ENCODE results near the gene XPOT. TPM values are rescaled to one million over a fixed set of nuclear protein-coding genes. Genes with fewer than 3 reads are reported as not detected.

Gene XPOT
- total and polyA plus RNA-seq, 4 donors = 21.1 to 65.7 (median 36.6) TPM

DNA sequence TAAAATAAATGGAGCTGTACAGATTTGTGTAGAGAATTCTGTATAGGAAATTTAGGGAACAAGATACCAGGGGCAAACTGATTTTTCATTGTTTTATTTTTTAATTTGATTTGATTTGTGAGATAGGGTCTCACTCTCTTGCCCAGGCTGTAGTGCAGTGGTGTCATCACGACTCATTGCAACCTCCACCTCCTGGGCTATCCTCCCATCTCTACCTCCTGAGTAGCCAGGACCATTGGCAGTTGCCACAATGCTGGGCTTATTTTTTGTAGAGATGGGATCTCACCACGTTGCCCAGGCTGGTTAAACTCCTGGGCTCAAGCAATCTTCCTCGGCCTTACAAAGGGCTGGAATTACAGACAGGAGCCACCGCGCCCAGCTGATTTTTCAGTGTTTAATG is 29.7 kb downstream of the XPOT start:
- DNase-seq (no peak), ATAC-seq (ENCODE audit: insufficient read depth, low FRiP score) (no peak)
- no peak overlapping the region for H3K9ac ChIP-seq (ENCODE audit: insufficient read depth in 1 of 2, low read length in 2 of 2)
- no peak overlapping the region for H3K27ac ChIP-seq (ENCODE audit: low read depth in 1 of 2, low read length in 1 of 2)
- no peaks in the 10 kb centered on the region for H3K27me3 ChIP-seq (ENCODE audit: control insufficient read depth in 3 of 3, insufficient read depth in 3 of 3, low read length in 2 of 3)
- TF ChIP-seq, protein P1, sequence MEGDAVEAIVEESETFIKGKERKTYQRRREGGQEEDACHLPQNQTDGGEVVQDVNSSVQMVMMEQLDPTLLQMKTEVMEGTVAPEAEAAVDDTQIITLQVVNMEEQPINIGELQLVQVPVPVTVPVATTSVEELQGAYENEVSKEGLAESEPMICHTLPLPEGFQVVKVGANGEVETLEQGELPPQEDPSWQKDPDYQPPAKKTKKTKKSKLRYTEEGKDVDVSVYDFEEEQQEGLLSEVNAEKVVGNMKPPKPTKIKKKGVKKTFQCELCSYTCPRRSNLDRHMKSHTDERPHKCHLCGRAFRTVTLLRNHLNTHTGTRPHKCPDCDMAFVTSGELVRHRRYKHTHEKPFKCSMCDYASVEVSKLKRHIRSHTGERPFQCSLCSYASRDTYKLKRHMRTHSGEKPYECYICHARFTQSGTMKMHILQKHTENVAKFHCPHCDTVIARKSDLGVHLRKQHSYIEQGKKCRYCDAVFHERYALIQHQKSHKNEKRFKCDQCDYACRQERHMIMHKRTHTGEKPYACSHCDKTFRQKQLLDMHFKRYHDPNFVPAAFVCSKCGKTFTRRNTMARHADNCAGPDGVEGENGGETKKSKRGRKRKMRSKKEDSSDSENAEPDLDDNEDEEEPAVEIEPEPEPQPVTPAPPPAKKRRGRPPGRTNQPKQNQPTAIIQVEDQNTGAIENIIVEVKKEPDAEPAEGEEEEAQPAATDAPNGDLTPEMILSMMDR (IDR thresholded peaks at IDR 0.05; ENCODE audit: control extremely low read depth, extremely low read depth) = no peak
- WGBS, 2 donors = 96 to 97% methylated on average over 5 of the region's 5 CpGs
- H3K9me3 ChIP-seq (ENCODE audit: control insufficient read depth in 4 of 4, insufficient read depth in 3 of 4, low read length in 3 of 4) = no peaks in the 10 kb centered on the region
- no peaks in the 10 kb centered on the region for H3K4me1 ChIP-seq (ENCODE audit: control insufficient read depth in 5 of 5, insufficient read depth in 5 of 5, low read length in 5 of 5)
- H3K36me3 ChIP-seq (ENCODE audit: control insufficient read depth in 4 of 4, insufficient read depth in 4 of 4, low read length in 4 of 4) = peaks cover 27 to 50% (median 35%) of the 10 kb centered on the region in 4 donors
- no peak overlapping the region for H3K4me3 ChIP-seq

GRCh38 chr12:64440100-64440499 is 35.9 kb downstream of the XPOT start:
- H3K27ac ChIP-seq (ENCODE audit: low read depth in 1 of 2, low read length in 1 of 2) = no peak overlapping the region
- DNase-seq = no peak
- H3K4me1 ChIP-seq (ENCODE audit: control insufficient read depth in 5 of 5, insufficient read depth in 5 of 5, low read length in 5 of 5) = no peaks in the 10 kb centered on the region
- no peaks in the 10 kb centered on the region for H3K27me3 ChIP-seq (ENCODE audit: control insufficient read depth in 3 of 3, insufficient read depth in 3 of 3, low read length in 2 of 3)
- 95 to 98% methylated on average over 1 of the region's 1 CpG for WGBS, 2 donors
- H3K36me3 ChIP-seq (ENCODE audit: control insufficient read depth in 4 of 4, insufficient read depth in 4 of 4, low read length in 4 of 4) = peaks cover 16 to 36% (median 27%) of the 10 kb centered on the region in 4 donors
- TF ChIP-seq, protein P1 (IDR thresholded peaks at IDR 0.05; ENCODE audit: control extremely low read depth, extremely low read depth) = no peak
- H3K4me3 ChIP-seq = no peak overlapping the region
- no peak for ATAC-seq (ENCODE audit: insufficient read depth, low FRiP score)
- no peaks in the 10 kb centered on the region for H3K9me3 ChIP-seq (ENCODE audit: control insufficient read depth in 4 of 4, insufficient read depth in 3 of 4, low read length in 3 of 4)
- no peak overlapping the region for H3K9ac ChIP-seq (ENCODE audit: insufficient read depth in 1 of 2, low read length in 2 of 2)

DNA sequence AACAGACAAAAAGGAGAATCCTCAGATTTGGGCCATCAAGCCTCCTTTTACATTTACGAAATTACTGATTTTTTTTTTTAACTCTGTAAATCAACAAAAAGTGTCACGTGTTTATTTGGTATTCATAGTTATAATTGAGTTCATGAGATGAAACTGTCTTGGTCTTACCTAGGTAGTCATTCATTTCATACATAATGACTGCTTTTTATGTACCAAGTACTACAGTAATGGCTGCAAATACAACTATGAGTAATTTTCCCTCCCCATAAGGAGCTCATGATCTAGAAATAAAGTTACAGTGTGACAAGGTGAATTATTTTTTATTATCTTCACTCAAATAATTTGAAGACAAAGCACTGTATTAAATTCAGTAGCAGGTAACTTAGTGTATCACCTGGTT is 41.3 kb downstream of the XPOT start:
- TF ChIP-seq, protein P1 (IDR thresholded peaks at IDR 0.05; ENCODE audit: control extremely low read depth, extremely low read depth) = no peak
- no peaks in the 10 kb centered on the region for H3K27me3 ChIP-seq (ENCODE audit: control insufficient read depth in 3 of 3, insufficient read depth in 3 of 3, low read length in 2 of 3)
- H3K4me3 ChIP-seq = no peak overlapping the region
- DNase-seq = no peak
- H3K9ac ChIP-seq (ENCODE audit: insufficient read depth in 1 of 2, low read length in 2 of 2) = no peak overlapping the region
- 85 to 91% methylated on average over 2 of the region's 2 CpGs for WGBS, 2 donors
- no peaks in the 10 kb centered on the region for H3K4me1 ChIP-seq (ENCODE audit: control insufficient read depth in 5 of 5, insufficient read depth in 5 of 5, low read length in 5 of 5)
- peaks cover 14 to 24% (median 19%) of the 10 kb centered on the region in 4 donors for H3K36me3 ChIP-seq (ENCODE audit: control insufficient read depth in 4 of 4, insufficient read depth in 4 of 4, low read length in 4 of 4)
- no peak for ATAC-seq (ENCODE audit: insufficient read depth, low FRiP score)
- H3K9me3 ChIP-seq (ENCODE audit: control insufficient read depth in 4 of 4, insufficient read depth in 3 of 4, low read length in 3 of 4) = no peaks in the 10 kb centered on the region
- H3K27ac ChIP-seq (ENCODE audit: low read depth in 1 of 2, low read length in 1 of 2) = no peak overlapping the region

DNA sequence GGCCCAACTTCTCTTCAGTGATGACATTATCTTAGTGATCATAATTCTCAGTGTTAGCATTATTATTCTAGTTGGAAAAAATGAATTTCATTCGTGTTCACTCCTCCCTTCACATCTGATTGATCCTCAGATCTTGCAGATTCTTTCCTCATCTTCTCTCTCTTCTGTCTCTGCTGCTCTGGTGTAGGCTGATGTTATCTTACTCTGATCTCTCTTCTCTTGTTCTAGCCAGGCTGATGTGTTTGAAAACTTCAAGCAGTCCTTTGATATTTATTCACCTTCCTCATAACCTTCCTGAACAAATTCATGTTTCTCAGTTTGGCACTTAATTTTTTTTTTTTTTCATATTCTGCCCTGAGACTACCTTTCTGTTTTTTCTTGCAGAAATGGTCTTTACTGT is 42.1 kb downstream of the XPOT start:
- no peaks in the 10 kb centered on the region for H3K9me3 ChIP-seq (ENCODE audit: control insufficient read depth in 4 of 4, insufficient read depth in 3 of 4, low read length in 3 of 4)
- ATAC-seq (ENCODE audit: insufficient read depth, low FRiP score) (no peak), DNase-seq (no peak)
- H3K9ac ChIP-seq (ENCODE audit: insufficient read depth in 1 of 2, low read length in 2 of 2) = no peak overlapping the region
- H3K4me1 ChIP-seq (ENCODE audit: control insufficient read depth in 5 of 5, insufficient read depth in 5 of 5, low read length in 5 of 5) = peaks cover 0 to 6% (median 0%) of the 10 kb centered on the region in 5 donors
- TF ChIP-seq, protein P1 (IDR thresholded peaks at IDR 0.05; ENCODE audit: control extremely low read depth, extremely low read depth) = no peak
- H3K27ac ChIP-seq (ENCODE audit: low read depth in 1 of 2, low read length in 1 of 2) = no peak overlapping the region
- peaks cover 14 to 20% (median 17%) of the 10 kb centered on the region in 4 donors for H3K36me3 ChIP-seq (ENCODE audit: control insufficient read depth in 4 of 4, insufficient read depth in 4 of 4, low read length in 4 of 4)
- WGBS, 2 donors = 78 to 100% methylated on average over 1 of the region's 1 CpG
- H3K27me3 ChIP-seq (ENCODE audit: control insufficient read depth in 3 of 3, insufficient read depth in 3 of 3, low read length in 2 of 3) = no peaks in the 10 kb centered on the region
- no peak overlapping the region for H3K4me3 ChIP-seq

All from lung (tissue), 12 donors.